Naive thymus-derived CD4-positive, alpha-beta T cell (primary cell): ENCODE measurements around the gene TRAPPC3L. TPM values are rescaled to one million over a fixed set of nuclear protein-coding genes. Genes with fewer than 3 reads are reported as not detected.
"Not testable (repeated sequence)": the region's sequence is repeated elsewhere in the genome, so short reads cannot be mapped to it uniquely, and the experiment has no call there.

Source experiments
- ATAC-seq: fragments of 150-1000 bp; cut with Tn5 transposase; 2 replicates; pipeline ENCODE4 v1.10.0; 2021; ENCODE audit warnings: mild to moderate bottlenecking, moderate library complexity
- CTCF ChIA-PET: fragments of 350-600 bp; sonication (Branson Sonifier 250); formaldehyde crosslinking; loops from one replicate; lab custom pipeline; 2021; ENCODE audit warnings: antibody characterized with exemption; lab: Charles Lee
- POLR2A ChIA-PET: fragments of 350-600 bp; sonication (Branson Sonifier 250); formaldehyde crosslinking; loops from one replicate; lab custom pipeline; 2021; ENCODE audit warnings: antibody characterized with exemption, inconsistent platforms; lab: Charles Lee
- DNase-seq, 9 donors: peaks; one replicate each; pipeline versions ENCODE4 v3.0.0 to v3.0.0-alpha.2; 2020 to 2022; ENCODE audit warnings: mixed read lengths in 1 of 9
- H3K27ac ChIP-seq: one replicate; pipeline ENCODE4 v1.7.0; 2013; ENCODE audit warnings: mild to moderate bottlenecking, low read depth, low read length, moderate library complexity
- H3K27me3 ChIP-seq, 2 donors: one replicate each; pipeline ENCODE4 v1.7.0; 2013; ENCODE audit warnings: low read length in 2 of 2, mild to moderate bottlenecking in 2 of 2, moderate library complexity in 2 of 2; ENCODE audit not compliant: control insufficient read depth in 2 of 2, insufficient read depth in 2 of 2
- H3K36me3 ChIP-seq, 3 experiments: 1 replicate in 2 of 3; 2 replicates in 1 of 3; pipeline ENCODE4 v1.7.0; 2013; ENCODE audit warnings: low read length in 3 of 3, mild to moderate bottlenecking in 3 of 3, moderate library complexity in 1 of 3; ENCODE audit not compliant: insufficient read depth in 3 of 3, control insufficient read depth in 2 of 3
- H3K4me1 ChIP-seq, 2 donors: one replicate each; pipeline ENCODE4 v1.7.0; 2013; ENCODE audit warnings: low read length in 2 of 2, mild to moderate bottlenecking in 2 of 2, moderate library complexity in 1 of 2; ENCODE audit not compliant: control insufficient read depth in 2 of 2, insufficient read depth in 2 of 2
- H3K4me3 ChIP-seq: 2 replicates; pipeline ENCODE4 v1.7.0; 2013; ENCODE audit warnings: mild to moderate bottlenecking, low read length
- H3K9me3 ChIP-seq, 3 experiments: 1 replicate in 2 of 3; 2 replicates in 1 of 3; pipeline ENCODE4 v1.7.0; 2013; ENCODE audit warnings: low read length in 3 of 3; ENCODE audit not compliant: control insufficient read depth in 2 of 3
- H3K27ac Mint-ChIP-seq, 9 donors: one replicate each; pipeline ENCODE4 v1.8.0; 2020 to 2022; ENCODE audit warnings: mixed read lengths in 9 of 9, mild to moderate bottlenecking in 8 of 9, moderate library complexity in 5 of 9, inconsistent platforms in 2 of 9
- H3K27me3 Mint-ChIP-seq, 5 donors: one replicate each; pipeline ENCODE4 v1.8.0; 2021 to 2022; ENCODE audit warnings: mixed read lengths in 5 of 5, mild to moderate bottlenecking in 1 of 5
- H3K36me3 Mint-ChIP-seq, 5 donors: one replicate each; pipeline ENCODE4 v1.8.0; 2020 to 2022; ENCODE audit warnings: mixed read lengths in 5 of 5, mild to moderate bottlenecking in 3 of 5, inconsistent platforms in 1 of 5
- H3K4me1 Mint-ChIP-seq, 7 donors: one replicate each; pipeline ENCODE4 v1.8.0; 2020 to 2022; ENCODE audit warnings: mixed read lengths in 7 of 7, mild to moderate bottlenecking in 3 of 7, inconsistent platforms in 1 of 7
- H3K4me3 Mint-ChIP-seq, 10 donors: one replicate each; pipeline ENCODE4 v1.8.0; 2020 to 2022; ENCODE audit warnings: mild to moderate bottlenecking in 10 of 10, mixed read lengths in 10 of 10, moderate library complexity in 6 of 10, inconsistent platforms in 2 of 10
- H3K9me3 Mint-ChIP-seq, 11 donors: one replicate each; pipeline ENCODE4 v1.8.0; 2020 to 2022; ENCODE audit warnings: mixed read lengths in 11 of 11, mild to moderate bottlenecking in 4 of 11, inconsistent platforms in 1 of 11, moderate library complexity in 1 of 11
- intact Hi-C, 2 donors: fragments of 100-400 bp; cut with micrococcal nuclease; formaldehyde crosslinking; loops; one replicate each; pipeline ENCODE4 v1.15.1; 2023
- polyA plus RNA-seq, 2 donors: library from polyadenylated mRNA; unstranded; fragments of 300-500 nt; fragmentation: Illumina TruSeq; gene quantifications; one replicate each; pipeline ENCODE4 v1.2.3, GENCODE V29; 2021
- total RNA-seq, 6 experiments: library from RNA in 5 of 6; stranded (reverse) in 5 of 6; gene quantifications; 1 replicate in 5 of 6; 2 replicates in 1 of 6; pipeline ENCODE4 v1.2.3 and lab custom pipeline; 2021 to 2026

Gene TRAPPC3L
- total and polyA plus RNA-seq, 7 experiments from 2014 or later = not detected

- Histone ChIP-seq H3K27me3 (no peaks in the 10 kb centered on the region), H3K36me3 (no peaks in the 10 kb centered on the region), H3K9me3 (no peaks in the 10 kb centered on the region), H3K27ac (no peak overlapping the region), H3K4me3 (no peak overlapping the region), H3K4me1 (no peaks in the 10 kb centered on the region)
- intact Hi-C loops = no loop called here
- ChIA-PET POLR2A (interaction anchor here (0.6 kb wide), 1 partner anchor 26 kb away, joined by 3 read pairs; no protein-coding TSS in a partner anchor), CTCF (interaction anchor here (1.0 kb wide), 1 partner anchor 213 kb away, joined by 3 read pairs; no protein-coding TSS in a partner anchor)
- H3K4me3 Mint-ChIP-seq = peak overlapping the region in 5 of 10 donors; percentile 12 to 52 (median 33)
- ATAC-seq (no peak), DNase-seq (peak in 6 of 9 donors; percentile 13 to 56 (median 44))
- no peak overlapping the region for H3K27ac Mint-ChIP-seq
- peaks cover 0 to 6% (median 3%) of the 10 kb centered on the region in 7 donors for H3K4me1 Mint-ChIP-seq
- peaks cover 30 to 51% (median 40%) of the 10 kb centered on the region in 5 donors for H3K27me3 Mint-ChIP-seq
- H3K9me3 Mint-ChIP-seq = peaks cover 0 to 33% (median 9%) of the 10 kb centered on the region in 11 donors
- H3K36me3 Mint-ChIP-seq = peaks cover 0 to 16% (median 0%) of the 10 kb centered on the region in 5 donors
These were observed 44.5 kb downstream of the TRAPPC3L start for GRCh38 chr6:116500969-116501433.

GRCh38 chr6:116497113-116497676 lies 48.3 kb downstream of the TRAPPC3L start:
- no peak for ATAC-seq
- Histone ChIP-seq H3K4me1 (no peaks in the 10 kb centered on the region), H3K27ac (no peak overlapping the region), H3K4me3 (no peak overlapping the region), H3K27me3 (no peaks in the 10 kb centered on the region), H3K36me3 (no peaks in the 10 kb centered on the region), H3K9me3 (no peaks in the 10 kb centered on the region)
- Mint-ChIP-seq H3K27ac (no peak overlapping the region), H3K27me3 (peaks cover 4 to 31% (median 17%) of the 10 kb centered on the region in 5 donors), H3K4me1 (peaks cover 0 to 6% (median 3%) of the 10 kb centered on the region in 7 donors), H3K36me3 (peaks cover 0 to 6% (median 0%) of the 10 kb centered on the region in 5 donors), H3K9me3 (peaks cover 0 to 9% (median 3%) of the 10 kb centered on the region in 11 donors), H3K4me3 (no peak overlapping the region)
- CTCF ChIA-PET = interaction anchor here (1.0 kb wide), 1 partner anchor 38 kb away, joined by 3 read pairs; no protein-coding TSS in a partner anchor
- DNase-seq = no peak
- intact Hi-C loops = no loop called here
- POLR2A ChIA-PET = interaction anchor here (0.6 kb wide), 1 partner anchor 120 kb away, joined by 3 read pairs; no protein-coding TSS in a partner anchor

DNA sequence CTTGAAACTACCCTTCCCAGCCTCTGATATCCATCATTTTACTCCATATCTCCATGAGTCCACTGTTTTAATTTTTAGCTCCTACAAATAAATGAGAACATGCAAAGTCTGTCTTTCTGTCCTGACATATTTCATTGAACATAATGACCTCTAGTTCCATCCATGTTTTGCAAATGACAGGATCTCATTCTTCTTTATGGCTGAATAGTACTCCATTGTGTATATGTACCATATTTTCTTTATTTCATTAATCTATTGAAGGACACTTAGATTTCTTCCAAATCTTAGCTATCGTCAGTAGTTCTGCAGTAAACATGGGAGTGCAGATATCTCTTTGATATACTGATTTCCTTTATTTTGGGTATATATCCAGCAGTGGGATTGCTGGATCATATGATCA lies 50.3 kb downstream of the TRAPPC3L start:
- POLR2A ChIA-PET, H3K4me1 ChIP-seq, H3K36me3 Mint-ChIP-seq, H3K27ac Mint-ChIP-seq, H3K36me3 ChIP-seq, ATAC-seq, intact Hi-C loops, H3K27ac ChIP-seq, H3K9me3 ChIP-seq, DNase-seq, H3K4me1 Mint-ChIP-seq, H3K4me3 Mint-ChIP-seq, CTCF ChIA-PET, H3K9me3 Mint-ChIP-seq, H3K27me3 ChIP-seq, H3K4me3 ChIP-seq: not testable (repeated sequence)
- H3K27me3 Mint-ChIP-seq = peaks cover 5 to 43% (median 12%) of the 10 kb centered on the region in 5 donors

DNA sequence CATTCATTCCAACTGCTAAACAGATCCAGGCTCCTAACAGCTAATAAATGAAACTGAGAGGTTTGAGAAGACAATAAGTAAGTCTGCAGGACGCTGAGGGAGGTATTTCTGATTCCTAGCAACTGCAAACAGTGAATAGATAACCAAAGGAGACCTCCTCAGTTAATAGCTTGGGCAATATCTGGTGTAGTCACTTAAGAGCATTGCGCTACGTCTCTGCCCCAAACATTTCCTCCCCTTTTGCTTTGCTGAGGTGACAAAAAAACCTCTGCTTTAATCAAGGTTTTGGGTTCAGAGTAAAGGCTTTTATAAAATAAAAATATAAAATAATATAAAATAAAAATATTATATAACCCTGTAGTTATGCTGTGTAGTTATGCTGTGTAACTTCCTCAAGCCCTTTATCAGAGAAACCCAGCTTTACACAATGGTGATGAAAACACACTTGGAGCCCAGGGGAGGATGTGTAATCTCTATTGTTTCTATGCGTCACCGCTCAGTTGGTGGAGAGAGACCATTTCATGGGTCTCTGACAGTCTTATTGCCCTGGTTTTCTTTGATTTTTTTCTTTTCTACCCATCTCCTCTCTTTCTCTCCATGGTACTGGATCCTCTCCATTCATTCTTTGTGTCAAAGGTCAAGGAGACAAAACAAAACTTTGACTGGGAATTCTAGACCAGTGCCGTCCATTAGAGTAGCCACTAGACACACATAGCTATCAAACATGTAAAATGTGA lies 53.0 kb downstream of the TRAPPC3L start:
- intact Hi-C loops = no loop called here
- H3K9me3 Mint-ChIP-seq = peaks cover 0 to 7% (median 4%) of the 10 kb centered on the region in 11 donors
- Histone ChIP-seq H3K27ac (no peak overlapping the region), H3K4me3 (no peak overlapping the region), H3K36me3 (no peaks in the 10 kb centered on the region), H3K9me3 (no peaks in the 10 kb centered on the region), H3K4me1 (no peaks in the 10 kb centered on the region), H3K27me3 (no peaks in the 10 kb centered on the region)
- no peaks in the 10 kb centered on the region for H3K4me1 Mint-ChIP-seq
- POLR2A ChIA-PET = interaction anchor here (0.7 kb wide), 1 partner anchor 348 kb away, joined by 3 read pairs; no protein-coding TSS in a partner anchor
- H3K4me3 Mint-ChIP-seq = no peak overlapping the region
- no peak overlapping the region for H3K27ac Mint-ChIP-seq
- peak; percentile 50 for ATAC-seq
- H3K27me3 Mint-ChIP-seq = peaks cover 8 to 51% (median 19%) of the 10 kb centered on the region in 5 donors
- no peak for DNase-seq
- H3K36me3 Mint-ChIP-seq = peaks cover 0 to 8% (median 0%) of the 10 kb centered on the region in 5 donors
- CTCF ChIA-PET = interaction anchor here (0.7 kb wide), 1 partner anchor 1300 kb away, joined by 3 read pairs; no protein-coding TSS in a partner anchor

- no peaks in the 10 kb centered on the region for H3K4me1 ChIP-seq
- H3K27me3 Mint-ChIP-seq = peaks cover 8 to 56% (median 19%) of the 10 kb centered on the region in 5 donors
- H3K27me3 ChIP-seq = no peaks in the 10 kb centered on the region
- no peak overlapping the region for H3K4me3 Mint-ChIP-seq
- H3K9me3 ChIP-seq = no peaks in the 10 kb centered on the region
- H3K9me3 Mint-ChIP-seq = peaks cover 0 to 7% (median 4%) of the 10 kb centered on the region in 11 donors
- H3K36me3 Mint-ChIP-seq = peaks cover 0 to 8% (median 0%) of the 10 kb centered on the region in 5 donors
- H3K4me3 ChIP-seq = no peak overlapping the region
- ChIA-PET POLR2A (interaction anchor here (0.7 kb wide), 1 partner anchor 347 kb away, joined by 3 read pairs; no protein-coding TSS in a partner anchor), CTCF (no interaction called here)
- ATAC-seq = no peak
- H3K36me3 ChIP-seq = no peaks in the 10 kb centered on the region
- H3K27ac ChIP-seq = no peak overlapping the region
- no peak overlapping the region for H3K27ac Mint-ChIP-seq
- no peak for DNase-seq
- H3K4me1 Mint-ChIP-seq = no peaks in the 10 kb centered on the region
- intact Hi-C loops = no loop called here
These were observed 53.7 kb downstream of the TRAPPC3L start for GRCh38 chr6:116491610-116492330.

DNA sequence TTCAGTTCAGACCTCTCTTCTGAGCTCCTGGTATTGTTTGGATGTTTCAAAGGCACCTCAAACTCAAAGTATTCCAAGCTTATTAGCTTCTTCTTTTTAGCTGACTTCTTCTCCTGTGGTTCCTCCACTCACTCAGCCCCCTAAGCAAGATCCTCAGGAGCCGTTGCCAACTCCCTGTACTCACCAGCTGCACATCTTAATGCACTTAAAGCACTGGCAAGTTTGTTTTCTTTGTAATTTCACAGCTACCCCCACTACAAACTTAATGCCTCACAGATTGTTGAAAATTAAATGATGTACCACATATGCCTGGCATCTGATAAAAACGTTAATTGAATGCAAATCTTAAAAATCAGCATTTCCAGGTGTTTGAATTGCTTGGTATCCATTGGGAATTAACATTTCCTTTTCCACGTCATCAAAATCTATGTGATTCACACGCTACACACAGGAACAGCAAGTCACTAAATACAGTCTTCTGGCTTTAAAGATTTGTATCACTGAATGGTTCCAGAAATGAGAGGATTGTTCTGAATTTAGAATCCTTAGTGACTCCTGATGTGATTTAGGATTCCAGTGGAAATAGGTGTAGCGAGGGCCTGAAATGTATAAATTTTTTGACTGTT lies 59.8 kb downstream of the TRAPPC3L start:
- H3K36me3 Mint-ChIP-seq = peaks cover 0 to 8% (median 0%) of the 10 kb centered on the region in 5 donors
- H3K27ac ChIP-seq = no peak overlapping the region
- H3K27me3 ChIP-seq = no peaks in the 10 kb centered on the region
- H3K9me3 Mint-ChIP-seq = peaks cover 0 to 6% (median 0%) of the 10 kb centered on the region in 11 donors
- no peaks in the 10 kb centered on the region for H3K36me3 ChIP-seq
- intact Hi-C loops = no loop called here
- POLR2A ChIA-PET = no interaction called here
- H3K27me3 Mint-ChIP-seq = peaks cover 8 to 67% (median 38%) of the 10 kb centered on the region in 5 donors
- H3K27ac Mint-ChIP-seq = no peak overlapping the region
- no peak for ATAC-seq
- DNase-seq = no peak
- no peak overlapping the region for H3K4me3 ChIP-seq
- H3K9me3 ChIP-seq = no peaks in the 10 kb centered on the region
- H3K4me1 ChIP-seq = no peaks in the 10 kb centered on the region
- CTCF ChIA-PET = no interaction called here
- H3K4me1 Mint-ChIP-seq = no peaks in the 10 kb centered on the region
- no peak overlapping the region for H3K4me3 Mint-ChIP-seq
